GM23338 (cell line): ENCODE results near the gene MGRN1. TPM values are rescaled to one million over a fixed set of nuclear protein-coding genes. Genes with fewer than 3 reads are reported as not detected.

Source experiments
- ATAC-seq: fragments of 200-7000 bp; cut with Tn5 transposase; 3 replicates; pipeline ENCODE4 v1.9.1; 2020
- DNase-seq: peaks from one replicate; pipeline ENCODE4 v3.0.0-alpha.2; 2015; ENCODE audit warnings: low spot score
- H2AFZ ChIP-seq: fragments of 200-600 bp; sonication (generic); 2 replicates; pipeline ENCODE4 v1.8.0; 2016; ENCODE audit warnings: antibody characterized with exemption, mild to moderate bottlenecking, moderate library complexity
- H3F3A ChIP-seq: fragments of 200-600 bp; sonication (generic); replicated peaks from 2 replicates; pipeline ENCODE4 v1.8.0; 2017; ENCODE audit warnings: antibody characterized with exemption, mixed run types, low read depth
- H3K27ac ChIP-seq: fragments of 200-600 bp; sonication (generic); 2 replicates; pipeline ENCODE4 v1.6.1; 2016; ENCODE audit warnings: low read depth
- H3K27me3 ChIP-seq: fragments of 200-600 bp; sonication (generic); 2 replicates; pipeline ENCODE4 v1.8.0; 2016; ENCODE audit warnings: mild to moderate bottlenecking, mixed run types, moderate library complexity; ENCODE audit not compliant: insufficient read depth
- H3K36me3 ChIP-seq: fragments of 200-600 bp; sonication (generic); 2 replicates; pipeline ENCODE4 v1.8.0; 2016; ENCODE audit warnings: mild to moderate bottlenecking; ENCODE audit not compliant: insufficient read depth
- H3K4me1 ChIP-seq: fragments of 200-600 bp; sonication (generic); 2 replicates; pipeline ENCODE4 v1.8.0; 2016; ENCODE audit warnings: mild to moderate bottlenecking, moderate library complexity; ENCODE audit not compliant: insufficient read depth
- H3K4me2 ChIP-seq: fragments of 200-600 bp; sonication (generic); 2 replicates; pipeline ENCODE4 v1.7.1; 2017; ENCODE audit warnings: mixed run types
- H3K4me3 ChIP-seq: fragments of 200-600 bp; sonication (generic); 2 replicates; pipeline ENCODE4 v1.6.1; 2016; ENCODE audit warnings: mixed run types
- H3K79me2 ChIP-seq: fragments of 200-600 bp; sonication (generic); replicated peaks from 2 replicates; pipeline ENCODE4 v1.8.0; 2017; ENCODE audit warnings: mild to moderate bottlenecking; ENCODE audit not compliant: insufficient read depth
- H3K9me2 ChIP-seq: fragments of 200-600 bp; sonication (generic); 2 replicates; pipeline ENCODE4 v1.8.0; 2017; ENCODE audit not compliant: insufficient read depth
- H4K20me1 ChIP-seq: fragments of 200-600 bp; sonication (generic); replicated peaks from 2 replicates; pipeline ENCODE4 v1.8.0; 2017; ENCODE audit warnings: mild to moderate bottlenecking; ENCODE audit not compliant: insufficient read depth
- H3K27ac Mint-ChIP-seq: 2 replicates; pipeline ENCODE4 v1.8.0; 2020; ENCODE audit warnings: inconsistent platforms, mild to moderate bottlenecking, moderate library complexity, mixed read lengths
- H3K27me3 Mint-ChIP-seq: 3 replicates; pipeline ENCODE4 v1.8.0; 2022; ENCODE audit warnings: low read depth, mild to moderate bottlenecking, moderate library complexity, mixed read lengths, inconsistent platforms; ENCODE audit not compliant: insufficient read depth, poor library complexity
- H3K36me3 Mint-ChIP-seq: 3 replicates; pipeline ENCODE4 v1.8.0; 2021; ENCODE audit warnings: low read depth, mild to moderate bottlenecking, inconsistent platforms, moderate library complexity, mixed read lengths
- H3K4me1 Mint-ChIP-seq: 3 replicates; pipeline ENCODE4 v1.8.0; 2020; ENCODE audit warnings: mild to moderate bottlenecking, inconsistent platforms, mixed read lengths
- H3K4me3 Mint-ChIP-seq: 3 replicates; pipeline ENCODE4 v1.8.0; 2021; ENCODE audit warnings: moderate library complexity, mild to moderate bottlenecking, inconsistent platforms, mixed read lengths
- H3K9me3 Mint-ChIP-seq: 3 replicates; pipeline ENCODE4 v1.8.0; 2020; ENCODE audit warnings: moderate library complexity, mild to moderate bottlenecking, inconsistent platforms, mixed read lengths
- CREB1 ChIP-seq: fragments of 250-450 bp; sonication (Bioruptor Pico); IDR thresholded peaks from 2 replicates; pipeline ENCODE4 v1.5.0; 2020; ENCODE audit warnings: low read depth, mild to moderate bottlenecking, moderate library complexity
- CTCF ChIP-seq, 2 experiments: fragments of 200-600 bp in 1 of 2; sonication (generic) in 1 of 2; conservative IDR thresholded peaks; 2 replicates each; pipeline versions ENCODE4 v1.5.1 to v1.6.1; 2016 to 2017; ENCODE audit warnings: antibody characterized with exemption in 2 of 2, low read depth in 2 of 2, mild to moderate bottlenecking in 2 of 2, moderate library complexity in 1 of 2
- ETS1 ChIP-seq: IDR thresholded peaks from 2 replicates; pipeline ENCODE4 v1.6.1; 2016; ENCODE audit warnings: antibody characterized with exemption
- EZH2 ChIP-seq: fragments of 200-600 bp; sonication (generic); IDR thresholded peaks from one replicate; pipeline ENCODE4 v1.8.0; 2017; ENCODE audit warnings: antibody characterized with exemption, mild to moderate bottlenecking, low read depth; ENCODE audit not compliant: unreplicated experiment
- EZH2phosphoT487 ChIP-seq: fragments of 200-600 bp; sonication (generic); IDR thresholded peaks from one replicate; pipeline ENCODE4 v1.8.1; 2018; ENCODE audit warnings: antibody characterized with exemption; ENCODE audit not compliant: unreplicated experiment
- JUNB ChIP-seq: IDR thresholded peaks from one replicate; pipeline ENCODE4 v1.6.1; 2016; ENCODE audit warnings: antibody characterized with exemption; ENCODE audit not compliant: unreplicated experiment
- NANOG ChIP-seq: IDR thresholded peaks from 2 replicates; pipeline ENCODE4 v1.6.1; 2016; ENCODE audit warnings: antibody characterized with exemption, borderline replicate concordance
- POLR2AphosphoS5 ChIP-seq: IDR thresholded peaks from 2 replicates; pipeline ENCODE4 v1.6.1; 2016; ENCODE audit warnings: antibody characterized with exemption, low read depth
- STAT1 ChIP-seq: IDR thresholded peaks from one replicate; pipeline ENCODE4 v1.6.1; 2016; ENCODE audit warnings: antibody characterized with exemption; ENCODE audit not compliant: unreplicated experiment
- ZNF114 ChIP-seq: fragments of 250-450 bp; sonication (Bioruptor Pico); IDR thresholded peaks from 2 replicates; pipeline ENCODE4 v1.5.0; 2020; ENCODE audit warnings: mild to moderate bottlenecking, moderate library complexity
- ZNF331 ChIP-seq: fragments of 250-450 bp; sonication (Bioruptor Pico); IDR thresholded peaks from 2 replicates; pipeline ENCODE4 v1.5.0; 2020; ENCODE audit warnings: low read depth, mild to moderate bottlenecking, moderate library complexity
- ZNF462 ChIP-seq: fragments of 250-450 bp; sonication (Bioruptor Pico); IDR thresholded peaks from 2 replicates; pipeline ENCODE4 v1.5.0; 2020; ENCODE audit warnings: mild to moderate bottlenecking, moderate library complexity
- polyA plus RNA-seq: library from polyadenylated mRNA; unstranded; fragments of >200 nt; fragmentation: Nextera tagmentation; extraction: Ambion mirVana; gene quantifications from 2 replicates; pipeline ENCODE4 v1.2.1, GENCODE V29; 2016
- total RNA-seq: library from RNA; depleted of rRNA; stranded (reverse); fragments of >200 nt; shearing (Covaris generic); gene quantifications from 2 replicates; pipeline ENCODE4 v1.2.3, GENCODE V29; 2014

Gene MGRN1
- total and polyA plus RNA-seq, 2 experiments from 2014 or later, result 13.1 to 71.8 TPM

GRCh38 chr16:4654011-4654963 lies 29.7 kb downstream of the MGRN1 start (continued):
- TF ChIP-seq ETS1, result no peak

- H3K27ac Mint-ChIP-seq, result no peak overlapping the region
- Histone ChIP-seq H3K79me2 (no peaks in the 10 kb centered on the region), H3K27ac (no peak overlapping the region), H3K36me3 (no peaks in the 10 kb centered on the region), H4K20me1 (0 out of 2 replicates have a peak, but pooled peaks cover 5% of the 10 kb centered on the region), H3F3A (no peaks in the 10 kb centered on the region), H3K27me3 (no peaks in the 10 kb centered on the region), H3K4me2 (no peak overlapping the region), H3K9me2 (no peaks in the 10 kb centered on the region), H3K4me1 (no peaks in the 10 kb centered on the region), H3K4me3 (no peak overlapping the region), H2AFZ (no peak overlapping the region)
- no peak for ATAC-seq
- no peak for DNase-seq
- H3K4me3 Mint-ChIP-seq, result no peak overlapping the region
- H3K27me3 Mint-ChIP-seq, result peaks cover 6% of the 10 kb centered on the region
- H3K4me1 Mint-ChIP-seq, result no peaks in the 10 kb centered on the region
- H3K9me3 Mint-ChIP-seq, result no peaks in the 10 kb centered on the region
- peaks cover 26% of the 10 kb centered on the region for H3K36me3 Mint-ChIP-seq
- TF ChIP-seq POLR2AphosphoS5, result no peak
- TF ChIP-seq EZH2, result no peak
- TF ChIP-seq ZNF462 (CRISPR knock-in tag), result no peak
- no peak for TF ChIP-seq ZNF114 (CRISPR knock-in tag)
- no peak for TF ChIP-seq ZNF331 (CRISPR knock-in tag)
- TF ChIP-seq STAT1, result no peak
- no peak for TF ChIP-seq CREB1 (CRISPR knock-in tag)
- no peak for TF ChIP-seq EZH2phosphoT487
- TF ChIP-seq JUNB, result no peak
- TF ChIP-seq CTCF (conservative IDR thresholded peaks at IDR 0.05; ENCODE audit: low read depth in 2 of 2), result no peak
- TF ChIP-seq NANOG, result no peak
Measured at GRCh38 chr16:4654964-4655590, 30.5 kb downstream of the MGRN1 start.
